ENCODE results near the gene TMPRSS11D.

TMPRSS11D gene

GRCh38 chr4:67885762-67886161, 2.0 kb upstream of the TMPRSS11D start:
- DNase-seq, result no peak

GRCh38 chr4:67884701-67885100, 899 bp upstream of the TMPRSS11D start:
- DNase-seq, result no peak

GRCh38 chr4:67883458-67883857, 344 bp downstream of the TMPRSS11D start:
- DNase-seq, result no peak

GRCh38 chr4:67880866-67881610, 2.8 kb downstream of the TMPRSS11D start:
- no peak for DNase-seq

GRCh38 chr4:67879486-67879885, 4.3 kb downstream of the TMPRSS11D start:
- DNase-seq, result no peak

GRCh38 chr4:67877086-67877485, 6.7 kb downstream of the TMPRSS11D start:
- no peak for DNase-seq

GRCh38 chr4:67874986-67875385, 8.8 kb downstream of the TMPRSS11D start:
- no peak for DNase-seq

GRCh38 chr4:67873116-67873515, 10.7 kb downstream of the TMPRSS11D start:
- DNase-seq, result no peak

GRCh38 chr4:67871867-67872266, 11.9 kb downstream of the TMPRSS11D start:
- DNase-seq, result no peak

GRCh38 chr4:67869580-67870190, 14.1 kb downstream of the TMPRSS11D start:
- DNase-seq, result no peak

- no peak for DNase-seq
Measured at GRCh38 chr4:67861513-67861912, 22.3 kb downstream of the TMPRSS11D start.

GRCh38 chr4:67853336-67853735, 30.5 kb downstream of the TMPRSS11D start:
- DNase-seq, result no peak

GRCh38 chr4:67820903-67821302, 62.9 kb downstream of the TMPRSS11D start:
- no peak for DNase-seq

GRCh38 chr4:67810011-67810410, 73.8 kb downstream of the TMPRSS11D start:
- DNase-seq, result no peak

GRCh38 chr4:67809502-67809901, 74.3 kb downstream of the TMPRSS11D start:
- DNase-seq, result no peak

GRCh38 chr4:67796810-67797209, 87.0 kb downstream of the TMPRSS11D start:
- no peak for DNase-seq

GRCh38 chr4:67790721-67791120, 93.1 kb downstream of the TMPRSS11D start:
- DNase-seq, result no peak

- DNase-seq, result no peak
Measured at GRCh38 chr4:67787311-67787710, 96.5 kb downstream of the TMPRSS11D start.

- no peak for DNase-seq
Measured at GRCh38 chr4:67785528-67785927, 98.3 kb downstream of the TMPRSS11D start.

- no peak for DNase-seq
Measured at GRCh38 chr4:67779631-67780030, 104.2 kb downstream of the TMPRSS11D start.

GRCh38 chr4:67776746-67777145, 107.1 kb downstream of the TMPRSS11D start:
- DNase-seq, result no peak
